Breast epithelium (tissue), 4 donors: Measurements from ENCODE around the gene CBR3. TPM values are rescaled to one million over a fixed set of nuclear protein-coding genes. Genes with fewer than 3 reads are reported as not detected.
A peak's percentile ranks its signal among the peaks of the same experiment; 100 is the strongest.

ENCODE experiments used
- DNase-seq, 2 donors: peaks; one replicate each; pipeline ENCODE4 v3.0.0-alpha.2; 2019; ENCODE audit warnings: low spot score in 2 of 2
- H3K27ac ChIP-seq, 2 donors: fragments of 200-600 bp; sonication (generic) in 1 of 2; one replicate each; pipeline ENCODE4 v1.5.1; 2016 to 2019; ENCODE audit warnings: mild to moderate bottlenecking in 1 of 2
- H3K27me3 ChIP-seq, 2 donors: fragments of 200-600 bp; sonication (generic) in 1 of 2; one replicate each; pipeline versions ENCODE4 v1.5.1 to v1.6.0; 2017 to 2019; ENCODE audit warnings: control low read depth in 1 of 2, mild to moderate bottlenecking in 1 of 2
- H3K36me3 ChIP-seq: fragments of 200-600 bp; one replicate; pipeline ENCODE4 v1.5.1; 2019
- H3K4me1 ChIP-seq, 2 donors: fragments of 200-600 bp; sonication (generic); one replicate each; pipeline ENCODE4 v1.5.1; 2016 to 2019; ENCODE audit warnings: control low read depth in 1 of 2
- H3K4me3 ChIP-seq, 3 donors: fragments of 200-600 bp; sonication (generic); 1 replicate in 2 of 3; 2 replicates in 1 of 3; pipeline ENCODE4 v1.5.1; 2016 to 2019; ENCODE audit warnings: mild to moderate bottlenecking in 3 of 3, moderate library complexity in 2 of 3
- H3K9me3 ChIP-seq, 2 donors: fragments of 200-600 bp; sonication (generic) in 1 of 2; one replicate each; pipeline ENCODE4 v1.5.1; 2016 to 2019; ENCODE audit warnings: control low read depth in 1 of 2
- CTCF ChIP-seq, 3 donors: fragments of 450-650 bp; IDR thresholded peaks; one replicate each; pipeline ENCODE4 v1.5.1; 2016 to 2017; ENCODE audit warnings: antibody characterized with exemption in 3 of 3, mild to moderate bottlenecking in 3 of 3, moderate library complexity in 3 of 3
- POLR2A ChIP-seq: fragments of 450-650 bp; IDR thresholded peaks from one replicate; pipeline ENCODE4 v1.6.1; 2016; ENCODE audit warnings: antibody characterized with exemption, mild to moderate bottlenecking, moderate library complexity
- POLR2AphosphoS5 ChIP-seq, 3 donors: sonication (generic); formaldehyde crosslinking; IDR thresholded peaks; one replicate each; pipeline ENCODE4 v1.6.1; 2017; ENCODE audit warnings: antibody characterized with exemption in 3 of 3
- intact Hi-C: fragments of 100-400 bp; cut with DNase I; formaldehyde crosslinking; loops from one replicate; pipeline ENCODE4 v1.15.1; 2023; ENCODE audit warnings: low total_unique reads
- total RNA-seq, 3 donors: library from RNA; depleted of rRNA; stranded (reverse); fragments of >200 nt; gene quantifications; one replicate each; pipeline ENCODE4 v1.1.0, GENCODE V29; 2016

The CBR3 gene
- total RNA-seq, result 10 to 100 TPM; 15.7 to 29.0 (median 22.1) TPM

DNA sequence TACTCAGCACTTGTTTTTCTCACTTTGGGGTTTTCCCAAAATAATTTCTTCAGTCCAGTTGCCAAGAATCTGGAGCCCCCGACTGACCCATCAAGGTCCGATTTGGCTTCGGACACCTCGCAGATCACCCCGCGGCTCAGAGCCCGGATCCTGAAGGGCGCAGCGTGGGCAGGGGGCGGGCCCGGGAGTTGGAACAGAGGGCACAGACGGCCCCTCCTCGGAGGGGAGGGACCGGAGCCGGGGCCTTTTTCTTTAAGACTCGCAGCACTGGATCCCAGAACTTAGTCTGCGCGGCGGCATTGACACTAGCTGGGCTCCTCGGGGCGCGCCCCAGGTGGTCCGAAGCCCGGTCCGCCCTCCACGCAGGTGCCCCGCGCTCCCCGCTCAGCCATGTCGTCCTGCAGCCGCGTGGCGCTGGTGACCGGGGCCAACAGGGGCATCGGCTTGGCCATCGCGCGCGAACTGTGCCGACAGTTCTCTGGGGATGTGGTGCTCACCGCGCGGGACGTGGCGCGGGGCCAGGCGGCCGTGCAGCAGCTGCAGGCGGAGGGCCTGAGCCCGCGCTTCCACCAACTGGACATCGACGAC lies at the start of gene CBR3:
TSS of gene CBR3 (plus strand) at position 277 of the 588 bp plus-strand sequence. CDS start at position 391, 114 bp downstream.
- H3K27ac ChIP-seq, result peak within 1 kb of the TSS; percentile 85 to 93
- DNase-seq, result peak in 1 of 2 donors; percentile 48
- H3K4me3 ChIP-seq, result peak within 1 kb of the TSS; percentile 77 to 95 (median 82)
- intact Hi-C loops, result no loop called here
- no peaks in the 10 kb centered on the region for H3K4me1 ChIP-seq
- no peaks in the 10 kb centered on the region for H3K27me3 ChIP-seq
- no peaks in the 10 kb centered on the region for H3K9me3 ChIP-seq
- TF ChIP-seq CTCF (IDR thresholded peaks at IDR 0.05), result no peak
- peak in 1 of 3 donors; percentile 55 for TF ChIP-seq POLR2AphosphoS5 (IDR thresholded peaks at IDR 0.05)
- H3K36me3 ChIP-seq, result no peaks in the 10 kb centered on the region

DNA sequence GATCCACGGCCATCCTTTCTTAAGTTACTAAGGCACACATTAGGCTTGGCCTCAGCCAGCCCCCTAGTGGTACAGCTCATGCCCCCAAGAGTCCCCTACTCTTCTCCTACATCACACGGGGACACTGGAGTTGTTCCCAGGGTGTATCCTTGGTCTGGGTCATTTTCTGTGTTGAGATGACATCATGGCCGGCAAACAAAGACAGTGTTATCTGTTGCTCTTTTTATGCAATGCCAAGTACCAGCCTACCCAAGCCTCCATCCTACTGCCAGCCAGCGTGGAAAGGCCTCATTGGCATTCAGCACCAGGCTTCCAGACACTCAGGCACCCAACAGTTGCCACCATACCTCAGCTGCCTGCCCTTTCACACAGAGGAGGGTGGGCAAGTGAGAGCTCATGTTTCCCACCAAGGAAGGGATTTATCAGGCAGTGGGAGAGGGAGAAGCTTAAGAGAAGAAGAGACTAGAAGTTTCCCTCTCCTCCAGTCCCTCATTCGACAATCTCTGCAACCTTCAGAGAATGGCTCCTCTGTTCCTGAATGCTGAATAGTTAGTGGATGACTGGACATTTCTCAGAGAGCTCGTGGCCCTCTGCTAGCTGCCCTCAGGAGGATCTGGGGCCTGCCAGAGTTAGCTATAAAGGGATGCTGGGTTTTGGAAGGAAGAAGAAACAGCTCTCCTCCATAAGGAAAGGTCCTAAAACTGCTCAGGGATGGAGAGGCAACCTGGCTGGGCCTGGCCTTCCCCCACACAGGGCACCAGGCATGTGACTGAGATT lies 47.3 kb upstream of the CBR3 start:
- TF ChIP-seq CTCF (IDR thresholded peaks at IDR 0.05) (no peak), POLR2A (no peak), POLR2AphosphoS5 (IDR thresholded peaks at IDR 0.05) (no peak)
- no peaks in the 10 kb centered on the region for H3K36me3 ChIP-seq
- no peaks in the 10 kb centered on the region for H3K9me3 ChIP-seq
- H3K4me3 ChIP-seq, result no peak overlapping the region
- intact Hi-C loops, result no loop called here
- peak overlapping the region; percentile 6 to 35 for H3K27ac ChIP-seq
- no peak for DNase-seq
- no peaks in the 10 kb centered on the region for H3K4me1 ChIP-seq
- no peaks in the 10 kb centered on the region for H3K27me3 ChIP-seq

DNA sequence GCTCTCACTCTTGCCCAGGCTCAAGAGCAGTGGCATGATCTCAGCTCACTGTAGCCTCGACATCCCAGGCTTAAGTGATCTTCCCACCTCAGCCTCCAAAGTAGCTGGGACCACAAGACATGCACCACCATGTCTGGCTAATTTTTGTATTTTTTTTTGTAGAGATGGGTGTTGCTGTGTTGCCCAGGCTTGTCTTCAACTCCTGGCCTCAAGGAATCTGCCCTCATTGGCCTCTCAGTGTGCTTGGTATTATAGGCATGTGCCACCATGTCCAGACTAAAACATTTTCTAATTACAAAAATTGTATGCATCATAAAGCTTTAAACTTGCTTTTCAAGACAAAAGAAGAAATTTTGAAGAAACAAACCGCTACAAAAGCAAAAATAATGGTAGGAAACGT lies 44.9 kb upstream of the CBR3 start:
- no peak overlapping the region for H3K27ac ChIP-seq
- H3K4me3 ChIP-seq, result no peak overlapping the region
- DNase-seq, result peak in 1 of 2 donors; percentile 39
- intact Hi-C loops, result no loop called here
- TF ChIP-seq POLR2AphosphoS5 (IDR thresholded peaks at IDR 0.05) (no peak), POLR2A (no peak), CTCF (IDR thresholded peaks at IDR 0.05) (no peak)
- H3K9me3 ChIP-seq, result no peaks in the 10 kb centered on the region
- H3K27me3 ChIP-seq, result no peaks in the 10 kb centered on the region
- H3K4me1 ChIP-seq, result no peaks in the 10 kb centered on the region
- H3K36me3 ChIP-seq, result no peaks in the 10 kb centered on the region

DNA sequence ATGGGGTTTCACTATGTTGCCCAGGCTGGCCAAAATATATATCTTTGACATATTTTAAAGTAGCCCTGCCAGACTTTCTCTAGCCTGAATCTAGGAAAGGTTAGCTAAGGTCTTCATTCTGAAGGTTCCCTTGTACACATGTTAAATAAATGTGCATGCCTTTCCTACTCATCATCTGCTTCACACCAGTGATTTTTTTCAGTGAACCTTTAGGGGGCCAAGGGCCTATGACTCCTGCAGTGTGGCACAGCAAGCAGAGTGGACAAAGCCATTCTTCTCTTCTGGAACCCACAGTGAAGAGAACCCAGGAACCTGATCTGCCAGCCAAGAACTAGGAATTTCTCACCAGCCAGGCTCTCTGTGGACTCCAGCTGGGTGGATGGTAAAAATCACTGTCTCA lies 42.2 kb upstream of the CBR3 start:
- no peak for DNase-seq
- Histone ChIP-seq H3K27me3 (no peaks in the 10 kb centered on the region), H3K36me3 (no peaks in the 10 kb centered on the region), H3K9me3 (no peaks in the 10 kb centered on the region), H3K4me3 (no peak overlapping the region), H3K27ac (no peak overlapping the region), H3K4me1 (no peaks in the 10 kb centered on the region)
- TF ChIP-seq POLR2AphosphoS5 (IDR thresholded peaks at IDR 0.05) (no peak), CTCF (IDR thresholded peaks at IDR 0.05) (no peak), POLR2A (no peak)
- intact Hi-C loops, result no loop called here

DNA sequence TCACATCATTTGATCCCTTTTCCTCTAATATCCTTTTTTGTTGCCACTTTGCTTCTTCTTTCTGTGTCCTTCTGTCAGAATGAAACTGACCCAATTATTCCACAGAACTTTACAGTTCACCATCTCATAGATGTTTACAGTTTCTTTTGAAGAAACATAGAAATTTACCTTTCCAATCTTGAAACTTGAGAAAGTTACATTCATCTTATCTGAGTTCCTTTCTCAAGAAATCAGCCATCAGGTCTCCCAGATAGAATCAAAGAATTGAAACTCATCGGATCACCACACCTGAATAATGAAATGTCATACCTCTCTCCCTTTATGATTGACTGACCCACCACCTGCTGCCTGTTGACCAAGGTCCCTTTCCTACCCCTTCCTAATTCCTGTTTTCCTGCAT lies 41.4 kb upstream of the CBR3 start:
- no peaks in the 10 kb centered on the region for H3K36me3 ChIP-seq
- H3K27me3 ChIP-seq, result no peaks in the 10 kb centered on the region
- H3K27ac ChIP-seq, result no peak overlapping the region
- no peak overlapping the region for H3K4me3 ChIP-seq
- no peaks in the 10 kb centered on the region for H3K4me1 ChIP-seq
- intact Hi-C loops, result no loop called here
- DNase-seq, result no peak
- no peaks in the 10 kb centered on the region for H3K9me3 ChIP-seq
- TF ChIP-seq POLR2AphosphoS5 (IDR thresholded peaks at IDR 0.05), result no peak
